Measurements from ENCODE around the gene CGB2. TPM values are rescaled to one million over a fixed set of nuclear protein-coding genes. Genes with fewer than 3 reads are reported as not detected.
"Not testable (repeated sequence)": the region's sequence is repeated elsewhere in the genome, so short reads cannot be mapped to it uniquely, and the experiment has no call there.

The CGB2 gene
- total RNA-seq, 1 donor from 2014 or later, result not detected

- DNase-seq (ENCODE audit: low spot score in 2 of 2); FAIRE-seq: not testable (repeated sequence)
Measured at GRCh38 chr19:49030323-49030722, 1.4 kb upstream of the CGB2 start.

- not testable (repeated sequence) for FAIRE-seq; DNase-seq (ENCODE audit: low spot score in 2 of 2)
Measured at GRCh38 chr19:49036815-49037214, 5.1 kb downstream of the CGB2 start, which contains the start of gene CGB1. CGB1 (minus strand) TSS chr19:49036895; CDS start chr19:49036711, 184 bp downstream.

GRCh38 chr19:49038111-49038510, 6.4 kb downstream of the CGB2 start:
- not testable (repeated sequence) for FAIRE-seq; DNase-seq (ENCODE audit: low spot score in 2 of 2)

GRCh38 chr19:49038557-49039276, 7.0 kb downstream of the CGB2 start:
- not testable (repeated sequence) for DNase-seq (ENCODE audit: low spot score in 2 of 2); FAIRE-seq

- not testable (repeated sequence) for FAIRE-seq; DNase-seq (ENCODE audit: low spot score in 2 of 2)
Measured at GRCh38 chr19:49039736-49040135, 8.0 kb downstream of the CGB2 start.

GRCh38 chr19:49042177-49042576, 10.5 kb downstream of the CGB2 start:
- no peak for FAIRE-seq
- DNase-seq (ENCODE audit: low spot score in 2 of 2), result no peak

- not testable (repeated sequence) for FAIRE-seq; DNase-seq (ENCODE audit: low spot score in 2 of 2)
Measured at GRCh38 chr19:49042666-49043065, 11.0 kb downstream of the CGB2 start.

- not testable (repeated sequence) for DNase-seq (ENCODE audit: low spot score in 2 of 2); FAIRE-seq
Measured at GRCh38 chr19:49043548-49043947, 11.9 kb downstream of the CGB2 start, which contains the start of gene CGB5. CGB5 (plus strand) TSS chr19:49043848; CDS start chr19:49044210, 362 bp downstream.

- not testable (repeated sequence) for FAIRE-seq; DNase-seq (ENCODE audit: low spot score in 2 of 2)
Measured at GRCh38 chr19:49049011-49049410, 17.3 kb downstream of the CGB2 start, which contains the start of gene CGB8. CGB8 (minus strand) TSS chr19:49049111; CDS start chr19:49048739, 372 bp downstream.

- not testable (repeated sequence) for DNase-seq (ENCODE audit: low spot score in 2 of 2); FAIRE-seq
Measured at GRCh38 chr19:49049834-49050233, 18.1 kb downstream of the CGB2 start.

GRCh38 chr19:49050376-49051033, 18.8 kb downstream of the CGB2 start:
- not testable (repeated sequence) for FAIRE-seq; DNase-seq (ENCODE audit: low spot score in 2 of 2)

GRCh38 chr19:49056101-49056901, 24.6 kb downstream of the CGB2 start:
- FAIRE-seq (no peak), DNase-seq (ENCODE audit: low spot score in 2 of 2) (peak; percentile 68 to 79)

GRCh38 chr19:49056902-49057596, 25.4 kb downstream of the CGB2 start:
- DNase-seq (ENCODE audit: low spot score in 2 of 2); FAIRE-seq: not testable (repeated sequence)

GRCh38 chr19:49057636-49058234, 26.0 kb downstream of the CGB2 start, which contains the start of gene CGB7:
CGB7 (minus strand) TSS chr19:49057749; CDS start chr19:49055375, 2,374 bp downstream.
- no peak for FAIRE-seq
- peak; percentile 51 to 73 for DNase-seq (ENCODE audit: low spot score in 2 of 2)

- no peak for FAIRE-seq
- peak; percentile 20 to 28 for DNase-seq (ENCODE audit: low spot score in 2 of 2)
Measured at GRCh38 chr19:49058562-49058961, 26.9 kb downstream of the CGB2 start.

GRCh38 chr19:49059053-49059452, 27.4 kb downstream of the CGB2 start:
- FAIRE-seq (no peak), DNase-seq (ENCODE audit: low spot score in 2 of 2) (no peak)

- FAIRE-seq, result no peak
Measured at GRCh38 chr19:49061000-49061399, 29.3 kb downstream of the CGB2 start.

GRCh38 chr19:49061445-49061844, 29.8 kb downstream of the CGB2 start:
- DNase-seq (ENCODE audit: low spot score in 2 of 2) (no peak), FAIRE-seq (no peak)

More at GRCh38 chr19:49061000-49061399, 29.3 kb downstream of the CGB2 start:
- DNase-seq (ENCODE audit: low spot score in 2 of 2), result no peak

- no peak for DNase-seq (ENCODE audit: low spot score in 2 of 2)
- no peak for FAIRE-seq
Measured at GRCh38 chr19:49064029-49064629, 32.4 kb downstream of the CGB2 start.
